ENCODE measurements around the gene MASP2.

- no peak for TF ChIP-seq ZFP30 (CRISPR knock-in tag; IDR thresholded peaks at IDR 0.05)
- TF ChIP-seq, protein P1, sequence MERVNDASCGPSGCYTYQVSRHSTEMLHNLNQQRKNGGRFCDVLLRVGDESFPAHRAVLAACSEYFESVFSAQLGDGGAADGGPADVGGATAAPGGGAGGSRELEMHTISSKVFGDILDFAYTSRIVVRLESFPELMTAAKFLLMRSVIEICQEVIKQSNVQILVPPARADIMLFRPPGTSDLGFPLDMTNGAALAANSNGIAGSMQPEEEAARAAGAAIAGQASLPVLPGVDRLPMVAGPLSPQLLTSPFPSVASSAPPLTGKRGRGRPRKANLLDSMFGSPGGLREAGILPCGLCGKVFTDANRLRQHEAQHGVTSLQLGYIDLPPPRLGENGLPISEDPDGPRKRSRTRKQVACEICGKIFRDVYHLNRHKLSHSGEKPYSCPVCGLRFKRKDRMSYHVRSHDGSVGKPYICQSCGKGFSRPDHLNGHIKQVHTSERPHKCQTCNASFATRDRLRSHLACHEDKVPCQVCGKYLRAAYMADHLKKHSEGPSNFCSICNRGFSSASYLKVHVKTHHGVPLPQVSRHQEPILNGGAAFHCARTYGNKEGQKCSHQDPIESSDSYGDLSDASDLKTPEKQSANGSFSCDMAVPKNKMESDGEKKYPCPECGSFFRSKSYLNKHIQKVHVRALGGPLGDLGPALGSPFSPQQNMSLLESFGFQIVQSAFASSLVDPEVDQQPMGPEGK (CRISPR knock-in tag; IDR thresholded peaks at IDR 0.05; ENCODE audit: borderline replicate concordance) = no peak
- no peak for TF ChIP-seq ZFP3 (CRISPR knock-in tag; IDR thresholded peaks at IDR 0.05)
- TF ChIP-seq, protein P2, sequence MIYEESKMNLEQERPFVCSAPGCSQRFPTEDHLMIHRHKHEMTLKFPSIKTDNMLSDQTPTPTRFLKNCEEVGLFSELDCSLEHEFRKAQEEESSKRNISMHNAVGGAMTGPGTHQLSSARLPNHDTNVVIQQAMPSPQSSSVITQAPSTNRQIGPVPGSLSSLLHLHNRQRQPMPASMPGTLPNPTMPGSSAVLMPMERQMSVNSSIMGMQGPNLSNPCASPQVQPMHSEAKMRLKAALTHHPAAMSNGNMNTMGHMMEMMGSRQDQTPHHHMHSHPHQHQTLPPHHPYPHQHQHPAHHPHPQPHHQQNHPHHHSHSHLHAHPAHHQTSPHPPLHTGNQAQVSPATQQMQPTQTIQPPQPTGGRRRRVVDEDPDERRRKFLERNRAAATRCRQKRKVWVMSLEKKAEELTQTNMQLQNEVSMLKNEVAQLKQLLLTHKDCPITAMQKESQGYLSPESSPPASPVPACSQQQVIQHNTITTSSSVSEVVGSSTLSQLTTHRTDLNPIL (CRISPR knock-in tag; IDR thresholded peaks at IDR 0.05; ENCODE audit: low read depth) = no peak
- no peak for TF ChIP-seq ZC3H10 (CRISPR knock-in tag; IDR thresholded peaks at IDR 0.05)
- no peak for TF ChIP-seq RARB (CRISPR knock-in tag; IDR thresholded peaks at IDR 0.05)
These were observed 23.8 kb upstream of the MASP2 start for GRCh38 chr1:11070876-11071275.

Measured in SK-N-SH treated with all-trans-retinoic acid at 6 μM for 48 hours (cell line).